Measurements from ENCODE around the gene PHF21A.

Gene PHF21A

GRCh38 chr11:46072172-46072964 lies 48.9 kb downstream of the PHF21A start:
- Histone ChIP-seq H3K4me2 (ENCODE audit: low read depth, low read length, poor library complexity, severe bottlenecking) (no peak overlapping the region), H3K79me2 (ENCODE audit: insufficient read depth, low read length) (peaks cover 7% of the 10 kb centered on the region; the same call in 1 of the 2 replicates), H3K9ac (ENCODE audit: low read depth, low read length, poor library complexity, severe bottlenecking) (no peak overlapping the region), H2AFZ (ENCODE audit: low read length) (no peak overlapping the region), H3K36me3 (ENCODE audit: insufficient read depth, low read length) (peaks cover 72% of the 10 kb centered on the region; the same call in 1 of the 2 replicates), H3K27me3 (ENCODE audit: insufficient read depth, low read length, poor library complexity, severe bottlenecking) (no peaks in the 10 kb centered on the region), H3K9me3 (ENCODE audit: insufficient read depth, low read depth, low read length) (no peaks in the 10 kb centered on the region), H3F3A (ENCODE audit: low read depth) (no peaks in the 10 kb centered on the region), H3K4me3 (ENCODE audit: low read length, poor library complexity, severe bottlenecking) (no peak overlapping the region), H3K9me2 (replicated peaks; ENCODE audit: low read depth, low read length) (no peaks in the 10 kb centered on the region), H4K20me1 (ENCODE audit: insufficient read depth, low read length, poor library complexity, severe bottlenecking) (peaks cover 5% of the 10 kb centered on the region), H3K4me1 (ENCODE audit: insufficient read depth, low read length, poor library complexity, severe bottlenecking) (no peaks in the 10 kb centered on the region)
- TF ChIP-seq CTCF (conservative IDR thresholded peaks at IDR 0.05; ENCODE audit: low read length) (no peak), EZH2phosphoT487 (IDR thresholded peaks at IDR 0.05; ENCODE audit: borderline replicate concordance) (no peak)

GRCh38 chr11:46071091-46071490 lies 50.2 kb downstream of the PHF21A start:
- H3K4me1 ChIP-seq (ENCODE audit: insufficient read depth, low read length, poor library complexity, severe bottlenecking): no peaks in the 10 kb centered on the region
- H2AFZ ChIP-seq (ENCODE audit: low read length): no peak overlapping the region
- no peaks in the 10 kb centered on the region for H3K9me2 ChIP-seq (replicated peaks; ENCODE audit: low read depth, low read length)
- no peaks in the 10 kb centered on the region for H3K27me3 ChIP-seq (ENCODE audit: insufficient read depth, low read length, poor library complexity, severe bottlenecking)
- no peak overlapping the region for H3K9ac ChIP-seq (ENCODE audit: low read depth, low read length, poor library complexity, severe bottlenecking)
- H3K4me3 ChIP-seq (ENCODE audit: low read length, poor library complexity, severe bottlenecking): no peak overlapping the region
- TF ChIP-seq CTCF (conservative IDR thresholded peaks at IDR 0.05; ENCODE audit: low read length): no peak
- H3F3A ChIP-seq (ENCODE audit: low read depth): no peaks in the 10 kb centered on the region
- peaks cover 5% of the 10 kb centered on the region for H4K20me1 ChIP-seq (ENCODE audit: insufficient read depth, low read length, poor library complexity, severe bottlenecking)
- H3K36me3 ChIP-seq (ENCODE audit: insufficient read depth, low read length): peaks cover 67% of the 10 kb centered on the region; the same call in 1 of the 2 replicates
- peaks cover 7% of the 10 kb centered on the region; the same call in 1 of the 2 replicates for H3K79me2 ChIP-seq (ENCODE audit: insufficient read depth, low read length)
- no peaks in the 10 kb centered on the region for H3K9me3 ChIP-seq (ENCODE audit: insufficient read depth, low read depth, low read length)
- no peak overlapping the region for H3K4me2 ChIP-seq (ENCODE audit: low read depth, low read length, poor library complexity, severe bottlenecking)

GRCh38 chr11:46069595-46069994 lies 51.7 kb downstream of the PHF21A start:
- TF ChIP-seq CTCF (conservative IDR thresholded peaks at IDR 0.05; ENCODE audit: low read length) (no peak), EZH2phosphoT487 (IDR thresholded peaks at IDR 0.05; ENCODE audit: borderline replicate concordance) (no peak)
- Histone ChIP-seq H3F3A (ENCODE audit: low read depth) (no peaks in the 10 kb centered on the region), H3K36me3 (ENCODE audit: insufficient read depth, low read length) (peaks cover 63% of the 10 kb centered on the region; the same call in 1 of the 2 replicates), H3K9me2 (replicated peaks; ENCODE audit: low read depth, low read length) (no peaks in the 10 kb centered on the region), H3K27me3 (ENCODE audit: insufficient read depth, low read length, poor library complexity, severe bottlenecking) (no peaks in the 10 kb centered on the region), H3K9ac (ENCODE audit: low read depth, low read length, poor library complexity, severe bottlenecking) (no peak overlapping the region), H3K4me2 (ENCODE audit: low read depth, low read length, poor library complexity, severe bottlenecking) (no peak overlapping the region), H3K9me3 (ENCODE audit: insufficient read depth, low read depth, low read length) (no peaks in the 10 kb centered on the region), H3K4me1 (ENCODE audit: insufficient read depth, low read length, poor library complexity, severe bottlenecking) (no peaks in the 10 kb centered on the region), H3K4me3 (ENCODE audit: low read length, poor library complexity, severe bottlenecking) (no peak overlapping the region), H4K20me1 (ENCODE audit: insufficient read depth, low read length, poor library complexity, severe bottlenecking) (peaks cover 5% of the 10 kb centered on the region), H3K79me2 (ENCODE audit: insufficient read depth, low read length) (peaks cover 7% of the 10 kb centered on the region; the same call in 1 of the 2 replicates), H2AFZ (ENCODE audit: low read length) (no peak overlapping the region)
